Stimulated activated CD4-positive, alpha-beta T cell treated with anti-CD3 and anti-CD28 coated beads, Interleukin-12 subunit alpha, Interleukin-12 subunit beta, amount 100 ng/mL, for 24 hours (primary cell): ENCODE data around the gene PRR35.

Experiments
- DNase-seq, 2 experiments: peaks; one replicate each; pipeline ENCODE4 v3.0.0-alpha.2; 2020; ENCODE audit warnings: low read depth in 2 of 2

Gene PRR35

DNA sequence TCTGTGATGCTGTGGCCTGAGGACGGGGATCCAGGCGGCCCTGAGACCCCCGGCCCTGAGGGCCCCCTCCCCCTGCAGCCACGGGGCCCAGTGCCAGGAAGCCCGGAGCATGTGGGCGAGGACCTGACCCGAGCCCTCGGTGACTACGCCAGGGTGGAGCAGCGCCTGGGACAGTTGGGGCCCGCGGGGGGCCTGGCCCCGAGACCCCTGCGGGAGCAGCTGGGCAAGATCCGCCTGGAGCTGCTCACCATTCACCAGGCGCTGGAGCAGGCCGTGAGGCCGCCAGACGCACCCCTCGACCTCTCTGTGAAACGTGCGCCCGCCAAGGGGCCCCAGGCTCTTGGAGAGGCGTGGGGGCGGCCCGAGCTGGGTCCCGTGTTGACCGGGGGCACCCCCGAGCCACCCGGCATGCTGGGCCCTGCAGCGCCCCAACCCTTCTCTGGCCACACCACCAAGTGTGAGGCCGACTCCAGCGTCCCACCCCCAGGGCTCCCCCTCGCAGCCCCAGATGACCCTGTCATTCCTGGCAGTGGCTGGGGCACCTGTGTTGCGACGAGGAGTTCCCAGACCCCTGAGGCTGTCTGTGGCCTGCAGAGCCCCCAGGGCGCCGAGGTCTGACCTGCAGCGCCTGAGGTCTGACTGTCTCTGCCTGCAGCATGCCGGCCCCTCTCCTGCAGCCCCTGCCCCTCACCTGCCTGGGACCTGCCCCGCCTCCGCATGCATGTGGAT is 4.7 kb downstream of the PRR35 start:
- no peak for DNase-seq

DNA sequence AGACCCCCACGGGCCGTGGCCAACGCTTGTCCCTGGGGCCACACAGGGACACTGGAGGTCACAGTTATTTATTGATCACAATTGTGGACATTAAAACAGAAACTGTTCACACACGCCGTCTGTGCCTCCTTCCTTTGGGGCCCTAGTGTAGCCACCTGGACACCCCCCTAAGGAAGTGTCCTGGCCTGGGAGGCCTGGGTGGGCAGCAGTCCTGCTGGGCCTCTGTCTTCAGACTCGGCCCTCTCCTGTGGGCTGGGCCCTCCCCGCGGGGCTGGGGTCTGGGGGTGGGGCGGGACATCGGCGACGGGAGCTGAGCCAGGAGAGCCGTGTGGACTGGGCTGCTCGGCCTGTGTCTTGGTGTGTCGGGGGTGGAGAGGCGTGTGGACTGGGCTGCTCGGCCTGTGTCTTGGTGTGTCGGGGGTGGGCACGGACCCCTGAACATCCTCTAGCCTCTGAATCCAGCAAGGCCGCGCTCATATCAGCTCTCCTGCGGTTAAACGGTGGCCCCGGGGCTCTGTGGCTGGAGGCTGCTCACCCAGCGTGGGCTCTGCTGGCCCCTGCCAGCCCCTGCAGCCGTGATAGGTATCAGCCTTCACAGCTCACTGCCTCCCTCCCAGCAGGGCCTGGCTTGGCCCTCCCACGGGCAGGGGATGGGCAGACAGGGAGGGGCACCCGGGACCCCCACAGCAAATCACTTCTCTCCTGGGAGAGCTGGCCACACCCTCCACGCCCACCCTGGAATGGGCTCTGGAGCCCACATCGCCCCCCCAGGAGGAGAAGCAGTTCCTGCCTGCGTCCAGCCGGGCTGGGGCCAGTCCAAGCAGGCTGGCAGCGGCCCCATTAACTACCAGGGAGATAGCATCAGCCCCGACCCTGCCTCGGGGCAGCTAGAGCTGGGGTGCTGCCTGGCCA is 5.5 kb downstream of the PRR35 start:
- no peak for DNase-seq

DNA sequence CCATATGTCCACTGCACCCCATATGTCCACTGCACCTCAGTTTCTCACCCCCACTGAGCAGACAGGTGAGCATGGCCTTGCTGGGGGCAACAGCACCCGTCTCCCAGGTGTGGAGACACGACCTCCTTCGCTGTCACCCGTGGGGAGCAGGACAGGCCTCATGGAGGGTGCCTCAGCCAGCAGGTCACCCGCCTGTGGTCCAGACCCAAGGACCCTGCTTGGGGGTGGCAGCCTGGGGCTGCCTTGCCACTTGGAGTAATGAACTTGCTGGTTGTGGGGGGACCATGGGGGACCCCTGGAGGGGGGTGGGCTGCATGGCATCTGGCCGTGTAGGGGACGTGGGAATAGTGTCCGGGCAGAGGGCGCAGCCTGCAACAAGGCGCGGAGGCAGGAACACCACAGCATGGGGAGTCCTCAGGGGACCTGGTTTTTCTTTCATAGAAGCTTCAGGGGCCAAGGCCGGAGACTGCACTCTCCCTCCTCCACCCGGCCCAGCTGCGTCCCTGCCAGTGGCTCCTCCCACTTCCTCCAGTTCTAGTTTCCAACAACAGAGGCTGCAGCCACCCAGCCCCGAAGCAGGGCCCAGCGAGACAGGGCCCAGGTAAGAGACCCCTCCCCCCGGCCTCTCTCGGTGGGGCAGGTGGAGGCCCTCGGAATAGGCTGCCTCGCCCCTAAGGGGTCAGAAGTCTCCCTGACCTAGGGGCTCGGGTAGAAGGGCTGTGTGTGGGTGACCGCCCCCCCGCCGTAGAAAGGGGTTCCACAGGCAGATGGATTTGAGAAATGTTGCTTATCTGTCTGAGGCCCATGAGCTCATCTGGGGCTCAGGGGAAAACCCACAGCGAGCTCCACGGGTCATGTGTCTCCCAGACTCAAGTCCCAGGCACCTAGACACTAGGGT is 6.5 kb downstream of the PRR35 start, which contains the start of gene NHLRC4:
Gene NHLRC4 (plus strand): TSS at position 531 of the 898 bp plus-strand sequence. CDS start 1,043 bp downstream, outside the sequence.
- peak in 1 of 2 experiments; percentile 40 for DNase-seq

DNA sequence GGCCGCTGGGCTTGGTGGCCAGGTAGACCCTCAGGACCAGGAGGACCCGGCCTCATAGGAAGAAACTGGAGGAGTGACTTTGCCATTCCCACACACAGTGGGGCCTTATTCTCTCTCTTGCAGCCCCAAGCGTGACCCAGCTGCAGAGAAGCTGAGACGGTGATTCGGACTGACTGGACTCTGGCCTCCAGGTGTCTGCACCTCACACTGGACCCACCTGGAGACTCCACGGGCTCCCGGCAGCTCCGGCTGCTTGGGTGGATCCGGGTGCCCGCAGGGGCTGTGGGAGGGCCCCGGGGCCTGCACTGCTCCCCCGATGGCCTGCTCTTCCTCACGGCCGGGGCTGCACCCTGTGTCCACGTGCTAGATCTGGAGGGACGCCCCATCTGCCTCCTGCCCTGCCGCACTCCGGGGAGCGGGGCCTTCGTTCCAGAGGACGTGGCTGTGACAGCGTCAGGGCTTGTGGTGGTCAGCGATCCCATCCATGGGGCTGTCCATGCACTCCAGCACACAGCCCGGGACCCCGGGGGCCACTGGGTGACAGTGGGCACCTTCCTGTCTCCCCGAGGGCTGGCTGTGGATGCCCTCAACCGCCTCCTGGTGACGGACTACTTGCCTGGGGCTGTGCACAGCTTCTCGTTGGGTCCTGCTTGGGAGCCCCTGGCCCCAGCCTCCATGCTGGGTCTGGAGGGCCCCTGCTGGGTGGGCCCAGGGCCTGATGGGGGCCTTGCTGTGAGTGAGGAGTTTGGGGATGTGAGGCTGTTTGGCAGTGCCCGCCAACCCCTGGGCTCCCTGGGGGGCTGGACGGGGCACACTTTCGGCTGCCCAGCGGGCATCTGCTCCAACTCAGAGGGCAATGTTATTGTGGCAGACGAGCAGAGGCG is 7.4 kb downstream of the PRR35 start:
- DNase-seq = no peak

DNA sequence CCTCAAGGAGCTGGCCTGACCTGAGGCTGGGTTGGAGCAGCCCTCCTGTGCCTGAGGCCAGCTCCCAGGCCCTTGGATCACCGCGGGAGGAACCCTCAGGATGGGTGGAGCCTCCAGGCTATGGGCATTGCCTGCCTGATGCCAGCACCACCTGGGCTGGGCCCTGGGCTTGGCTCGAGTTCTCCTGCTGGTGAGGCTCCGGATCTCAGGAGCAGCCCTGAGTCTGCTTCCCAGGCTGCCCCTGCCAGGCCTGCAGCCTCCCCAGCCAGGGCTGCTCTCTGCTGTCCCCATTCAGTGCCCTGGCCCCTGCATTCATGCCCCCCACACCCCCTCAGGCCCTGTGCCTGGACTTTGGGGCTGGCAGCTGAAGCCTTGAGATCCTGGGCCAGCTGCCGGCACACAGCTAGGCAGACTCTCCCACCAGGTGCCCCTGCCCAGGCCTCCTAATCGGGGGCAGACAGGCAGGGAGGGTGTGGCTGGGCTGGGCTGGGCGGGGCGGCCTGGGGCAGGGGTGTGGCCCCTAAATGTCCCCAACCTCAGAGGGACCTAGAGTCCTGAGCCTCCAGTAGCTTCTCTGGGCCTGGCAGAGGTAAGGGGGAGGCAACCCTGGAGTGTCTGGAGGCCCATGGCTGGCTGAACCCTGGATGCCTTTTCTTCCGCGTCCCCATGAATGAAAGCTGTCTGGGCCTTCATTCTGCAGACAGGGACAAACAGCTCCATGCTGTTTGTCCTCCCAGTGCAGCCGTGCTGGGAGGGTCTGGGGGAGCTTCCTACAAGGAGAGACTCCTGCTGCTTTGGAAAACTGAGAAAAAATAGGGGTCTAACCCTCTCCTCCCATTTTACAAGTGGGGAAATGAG is 8.4 kb downstream of the PRR35 start:
- no peak for DNase-seq

DNA sequence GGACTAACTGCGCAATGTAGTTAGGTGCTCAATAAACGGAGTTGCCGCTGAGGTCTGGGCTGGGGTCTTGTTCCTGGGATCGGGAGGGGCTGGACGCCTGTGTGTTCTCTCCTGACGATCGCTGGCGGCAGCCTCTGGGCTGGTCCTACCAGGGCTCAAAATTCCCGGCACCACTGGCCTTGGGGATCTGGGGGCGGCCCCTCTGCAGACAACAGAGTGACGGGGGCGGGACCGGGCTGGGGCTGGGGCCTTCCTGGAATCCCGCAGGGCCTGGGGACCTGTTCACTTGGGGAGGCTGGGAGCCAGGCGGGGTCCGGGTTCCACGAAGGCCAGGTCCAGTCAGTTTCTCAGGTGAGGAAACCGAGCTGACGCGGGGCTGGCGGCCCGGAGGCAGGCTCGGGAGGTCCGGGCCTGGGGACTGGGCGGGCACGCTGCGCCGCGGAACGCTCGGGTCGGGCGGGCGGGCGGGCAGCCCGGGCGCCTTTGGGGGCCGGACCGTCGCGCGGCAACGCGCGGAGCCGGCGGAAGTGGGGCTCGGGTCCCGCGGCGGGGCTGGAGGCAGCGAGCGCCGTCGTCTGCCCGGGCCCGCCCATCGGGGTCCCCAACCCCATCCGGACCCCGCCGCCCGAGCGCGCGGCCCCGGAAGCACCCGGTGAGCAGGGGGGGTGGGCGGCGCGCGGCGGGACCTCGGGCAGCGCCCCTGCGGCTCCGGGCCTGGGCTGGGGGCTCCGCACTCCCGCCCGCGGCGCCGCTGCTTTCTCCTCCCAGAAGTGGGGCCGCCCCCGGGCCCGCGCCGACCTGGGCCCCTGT is 9.5 kb downstream of the PRR35 start, which contains the start of gene PIGQ:
Gene PIGQ (plus strand): TSS at position 524 of the 810 bp plus-strand sequence. CDS start 4,107 bp downstream, outside the sequence.
- DNase-seq = peak; percentile 49 to 61

DNA sequence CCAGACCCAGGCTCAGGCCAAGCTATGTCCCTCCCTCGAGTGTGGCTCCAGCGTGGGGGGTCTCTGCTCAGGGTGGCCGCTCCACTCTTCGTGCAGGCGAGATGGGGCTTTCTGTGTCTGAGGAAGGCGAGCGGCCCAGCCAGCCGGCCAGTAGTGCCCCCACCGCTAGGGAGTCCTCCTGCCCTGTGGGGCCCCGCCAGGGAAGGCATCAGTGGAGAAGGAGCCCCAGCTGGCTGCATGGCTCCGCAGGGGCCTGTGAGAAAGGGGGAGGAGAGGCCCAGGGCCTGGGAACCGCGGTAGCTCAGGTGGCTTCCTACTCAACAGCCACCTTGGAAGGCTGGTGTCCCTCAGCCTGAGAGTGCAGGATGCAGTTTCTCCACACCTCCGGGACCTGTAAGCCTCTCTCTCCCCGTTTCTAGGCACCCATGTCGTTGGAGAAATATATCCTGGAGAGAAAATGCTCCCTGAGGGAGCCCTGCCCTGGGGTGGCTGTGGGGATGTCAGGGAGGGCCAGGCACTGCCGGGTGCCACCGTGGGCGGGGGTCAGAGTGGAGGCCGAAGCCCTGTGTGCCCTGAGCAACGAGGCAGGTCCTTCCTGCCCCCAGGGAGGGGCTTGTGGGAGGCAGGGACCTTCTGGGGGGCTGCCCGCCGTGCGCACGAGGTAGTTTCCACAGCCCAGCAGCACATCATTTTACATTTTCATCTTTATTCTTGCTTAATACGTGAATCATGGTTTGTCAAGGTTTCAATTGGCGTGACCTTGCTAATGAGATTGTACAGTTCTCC is 12.9 kb downstream of the PRR35 start:
- no peak for DNase-seq

DNA sequence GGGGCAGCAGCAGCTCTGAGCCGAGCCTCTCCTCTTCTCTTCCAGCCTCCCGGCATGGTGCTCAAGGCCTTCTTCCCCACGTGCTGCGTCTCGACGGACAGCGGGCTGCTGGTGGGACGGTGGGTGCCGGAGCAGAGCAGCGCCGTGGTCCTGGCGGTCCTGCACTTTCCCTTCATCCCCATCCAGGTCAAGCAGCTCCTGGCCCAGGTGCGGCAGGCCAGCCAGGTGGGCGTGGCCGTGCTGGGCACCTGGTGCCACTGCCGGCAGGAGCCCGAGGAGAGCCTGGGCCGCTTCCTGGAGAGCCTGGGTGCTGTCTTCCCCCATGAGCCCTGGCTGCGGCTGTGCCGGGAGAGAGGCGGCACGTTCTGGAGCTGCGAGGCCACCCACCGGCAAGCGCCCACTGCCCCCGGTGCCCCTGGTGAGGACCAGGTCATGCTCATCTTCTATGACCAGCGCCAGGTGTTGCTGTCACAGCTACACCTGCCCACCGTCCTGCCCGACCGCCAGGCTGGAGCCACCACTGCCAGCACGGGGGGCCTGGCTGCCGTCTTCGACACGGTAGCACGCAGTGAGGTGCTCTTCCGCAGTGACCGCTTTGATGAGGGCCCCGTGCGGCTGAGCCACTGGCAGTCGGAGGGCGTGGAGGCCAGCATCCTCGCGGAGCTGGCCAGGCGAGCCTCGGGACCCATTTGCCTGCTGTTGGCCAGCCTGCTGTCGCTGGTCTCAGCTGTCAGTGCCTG is 14.0 kb downstream of the PRR35 start:
- no peak for DNase-seq

DNA sequence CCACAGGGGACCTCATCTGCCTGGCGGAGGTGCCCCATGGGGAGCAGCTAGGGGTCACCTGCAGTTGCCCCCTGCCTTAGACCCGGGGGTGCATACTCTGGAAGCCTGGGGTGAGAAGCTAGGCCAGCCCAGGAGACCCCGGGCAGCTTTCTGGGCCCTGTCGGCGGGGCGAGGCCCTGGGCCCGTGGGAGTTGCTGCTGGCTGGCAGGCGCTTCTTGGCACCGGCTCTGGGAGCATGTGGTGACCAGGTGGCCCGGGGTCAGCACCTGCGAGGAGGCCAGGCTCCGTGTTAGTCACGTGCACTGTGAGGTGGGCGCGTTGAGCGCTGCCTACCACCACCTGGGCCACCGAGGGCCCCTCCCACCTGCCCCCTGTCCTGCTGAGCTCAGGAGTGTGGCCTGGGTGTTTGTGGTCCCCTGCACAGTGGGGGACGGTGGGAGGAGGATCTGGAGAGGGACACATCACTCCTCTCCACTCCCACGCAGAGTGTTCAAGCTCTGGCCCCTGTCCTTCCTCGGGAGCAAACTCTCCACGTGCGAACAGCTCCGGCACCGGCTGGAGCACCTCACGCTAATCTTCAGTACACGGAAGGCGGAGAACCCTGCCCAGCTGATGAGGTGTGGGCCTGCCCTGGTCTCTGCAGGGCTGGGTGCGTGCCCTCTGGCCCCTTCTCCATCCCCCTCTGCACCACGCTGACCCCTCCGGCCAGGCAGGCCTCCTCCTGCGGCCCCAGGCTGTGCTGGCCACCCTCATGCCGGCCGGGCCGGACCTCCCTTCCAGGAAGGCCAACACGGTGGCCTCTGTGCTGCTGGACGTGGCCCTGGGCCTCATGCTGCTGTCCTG is 15.4 kb downstream of the PRR35 start:
- DNase-seq = no peak

DNA sequence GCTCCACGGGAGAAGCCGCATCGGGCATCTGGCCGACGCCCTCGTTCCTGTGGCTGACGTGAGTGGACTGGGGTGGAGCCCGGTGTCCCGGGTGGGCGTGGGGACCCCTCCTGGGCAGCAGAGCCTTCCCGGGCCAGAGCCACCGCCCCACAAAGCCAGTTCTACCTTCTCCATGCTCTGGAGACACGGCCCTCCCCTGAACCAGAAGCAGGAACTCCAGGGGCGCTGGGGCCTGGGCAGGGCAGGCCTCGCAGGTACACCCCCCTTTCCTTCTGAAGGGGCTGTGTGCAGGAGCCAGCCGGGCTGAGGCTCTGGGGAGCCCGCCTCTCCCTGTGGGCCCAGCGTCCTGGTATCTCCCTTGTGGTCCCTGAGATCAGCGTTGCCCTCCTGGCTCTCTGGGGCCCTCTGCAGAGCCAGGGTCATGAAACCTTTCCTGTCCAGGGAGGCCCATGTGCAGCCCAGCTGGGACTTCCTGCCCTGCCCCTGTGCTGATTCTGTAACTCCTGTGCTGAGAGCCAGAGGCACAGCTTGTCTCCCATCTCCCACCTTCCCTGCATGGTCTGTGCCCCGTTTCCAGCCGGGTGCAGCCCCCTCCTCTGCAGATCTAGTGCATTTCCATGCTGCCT is 16.1 kb downstream of the PRR35 start:
- no peak for DNase-seq

DNA sequence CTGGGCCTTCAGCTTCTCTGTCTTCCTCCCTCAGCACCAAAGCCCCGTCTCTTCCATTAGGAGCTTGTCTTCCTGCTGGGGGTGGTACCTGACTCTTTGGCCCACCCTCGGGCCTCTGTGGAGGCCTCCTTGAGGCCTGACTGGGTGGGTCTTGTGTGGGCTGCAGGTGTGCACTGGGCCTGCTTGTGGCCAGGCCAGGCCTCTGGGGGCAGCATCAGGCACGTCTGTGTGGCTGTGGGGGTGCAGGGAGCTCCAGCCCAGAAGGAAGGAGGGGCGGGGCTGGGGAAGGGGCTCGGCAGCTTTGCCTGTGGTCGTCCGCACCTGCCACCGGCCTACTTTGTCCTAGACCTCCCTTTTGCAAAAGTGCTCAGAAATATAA is 16.6 kb downstream of the PRR35 start:
- no peak for DNase-seq

DNA sequence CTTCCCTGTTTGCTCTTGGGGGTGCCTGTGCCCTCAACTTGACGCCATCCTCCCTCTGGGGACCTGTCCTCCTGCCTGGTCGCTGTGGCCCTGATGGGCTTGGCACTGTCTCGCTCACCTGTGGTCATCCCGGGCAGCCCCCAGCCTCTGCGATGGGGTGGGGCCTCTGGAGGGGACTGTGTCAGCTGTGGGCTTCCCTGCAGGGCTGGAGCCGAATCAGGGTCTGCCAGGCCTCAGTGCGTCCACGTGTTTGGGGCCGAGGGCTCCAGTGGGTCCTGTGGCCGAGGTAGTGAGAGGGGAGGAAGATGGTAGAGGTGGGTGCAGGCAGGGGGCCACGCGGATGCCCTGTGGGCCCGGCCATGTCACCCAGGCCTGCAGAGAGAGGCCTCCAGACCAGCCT is 17.6 kb downstream of the PRR35 start:
- no peak for DNase-seq

DNA sequence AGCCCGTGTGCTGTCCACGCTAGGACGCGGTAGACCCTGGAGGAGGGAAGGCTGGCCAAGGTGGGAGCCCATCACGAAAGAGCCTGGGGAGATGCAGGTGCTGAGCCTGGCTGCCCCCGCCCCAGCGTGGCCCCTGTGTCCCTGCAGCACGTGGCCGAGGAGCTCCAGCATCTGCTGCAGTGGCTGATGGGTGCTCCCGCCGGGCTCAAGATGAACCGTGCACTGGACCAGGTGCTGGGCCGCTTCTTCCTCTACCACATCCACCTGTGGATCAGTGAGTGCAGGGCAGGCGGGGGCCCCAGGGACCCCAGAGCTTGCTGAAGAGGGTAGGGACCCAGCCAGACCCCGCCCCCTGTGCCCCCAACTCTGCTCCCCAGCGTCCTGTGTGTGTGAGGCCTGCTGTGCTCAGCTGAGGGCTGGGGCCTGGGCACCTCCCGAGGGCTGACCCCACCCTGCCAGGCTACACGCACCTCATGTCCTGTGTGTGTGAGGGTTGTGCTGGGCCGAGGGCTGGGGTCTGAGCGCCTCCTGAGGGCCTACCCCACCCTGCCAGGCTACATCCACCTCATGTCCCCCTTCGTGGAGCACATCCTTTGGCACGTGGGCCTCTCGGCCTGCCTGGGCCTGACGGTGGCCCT is 18.2 kb downstream of the PRR35 start:
- DNase-seq = no peak

DNA sequence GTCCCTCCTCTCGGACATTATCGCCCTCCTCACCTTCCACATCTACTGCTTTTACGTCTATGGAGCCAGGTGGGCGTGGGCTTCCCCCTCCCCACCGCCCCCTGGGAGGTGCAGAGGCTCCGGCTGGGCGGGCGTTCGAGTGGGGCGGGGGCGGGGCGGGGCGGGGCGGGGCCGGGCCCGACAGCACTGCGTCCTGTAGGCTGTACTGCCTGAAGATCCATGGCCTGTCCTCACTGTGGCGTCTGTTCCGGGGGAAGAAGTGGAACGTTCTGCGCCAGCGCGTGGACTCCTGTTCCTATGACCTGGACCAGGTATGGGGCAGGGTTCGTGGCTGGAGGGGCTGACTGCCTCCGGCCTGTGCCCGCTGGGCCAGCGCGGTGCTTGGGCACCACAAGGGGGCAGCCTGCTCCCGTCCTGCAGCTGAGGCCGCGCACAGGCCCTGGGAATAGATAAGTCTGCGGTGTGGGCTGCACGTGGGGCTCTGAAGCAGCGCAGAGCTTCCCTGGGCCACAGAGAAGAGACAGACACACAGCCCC is 18.7 kb downstream of the PRR35 start:
- peak; percentile 43 to 60 for DNase-seq
